ENCODE results near the gene RHBDL1. TPM values are rescaled to one million over a fixed set of nuclear protein-coding genes. Genes with fewer than 3 reads are reported as not detected.
A peak's percentile ranks its signal among the peaks of the same experiment; 100 is the strongest.

The RHBDL1 gene
- total and polyA plus RNA-seq, 9 of the 15 experiments (the other 6 are each of a cell fraction or from before 2014, with no cell fraction given): 0.03 to 5.6 (median 1.3) TPM; not detected in 1

- no peak for TF ChIP-seq ZNF280A (IDR thresholded peaks at IDR 0.05; ENCODE audit: low read depth, partially characterized antibody)
- TF ChIP-seq PURB (CRISPR knock-in tag; IDR thresholded peaks at IDR 0.05; ENCODE audit: low read depth): no peak
- peak; percentile 16; the same call in 1 of the 2 replicates for TF ChIP-seq CEBPG (CRISPR knock-in tag; IDR thresholded peaks at IDR 0.05)
- no peak for TF ChIP-seq CEBPG (tag; conservative IDR thresholded peaks at IDR 0.05 in 1 of 2, IDR thresholded peaks at IDR 0.05 in 1 of 2)
- TF ChIP-seq TCF3 (CRISPR knock-in tag; IDR thresholded peaks at IDR 0.05): peak; percentile 34; the same call in 1 of the 2 replicates
- no peak for TF ChIP-seq POU5F1 (IDR thresholded peaks at IDR 0.05; ENCODE audit: borderline replicate concordance, low read depth, low read length, partially characterized antibody)
- no peak for TF ChIP-seq ZNF436 (CRISPR knock-in tag; IDR thresholded peaks at IDR 0.05)
- no peak for TF ChIP-seq ZEB2 (IDR thresholded peaks at IDR 0.05)
- TF ChIP-seq MITF (IDR thresholded peaks at IDR 0.05): no peak
- TF ChIP-seq ZNF175 (CRISPR knock-in tag; IDR thresholded peaks at IDR 0.05; ENCODE audit: low read depth): no peak
- no peak for TF ChIP-seq SOX6 (IDR thresholded peaks at IDR 0.05)
- TF ChIP-seq ZKSCAN3 (CRISPR knock-in tag; IDR thresholded peaks at IDR 0.05): no peak
- no peak for TF ChIP-seq ZBTB9 (CRISPR knock-in tag; IDR thresholded peaks at IDR 0.05)
- TF ChIP-seq ZNF79 (CRISPR knock-in tag; IDR thresholded peaks at IDR 0.05; ENCODE audit: low read depth): no peak
- peak; percentile 34 for TF ChIP-seq KDM5B (IDR thresholded peaks at IDR 0.05; ENCODE audit: insufficient replicate concordance, low read depth, low read length)
- no peak for TF ChIP-seq SMARCE1 (IDR thresholded peaks at IDR 0.05)
- TF ChIP-seq POLR2G (IDR thresholded peaks at IDR 0.05; ENCODE audit: low read depth, low read length): peak; percentile 63; the same call in 1 of the 2 replicates
- no peak for TF ChIP-seq RBM15 (IDR thresholded peaks at IDR 0.05; ENCODE audit: insufficient read depth, low read length)
- TF ChIP-seq STAG1 (CRISPR knock-in tag; IDR thresholded peaks at IDR 0.05; ENCODE audit: borderline replicate concordance): no peak
- TF ChIP-seq, protein P1, sequence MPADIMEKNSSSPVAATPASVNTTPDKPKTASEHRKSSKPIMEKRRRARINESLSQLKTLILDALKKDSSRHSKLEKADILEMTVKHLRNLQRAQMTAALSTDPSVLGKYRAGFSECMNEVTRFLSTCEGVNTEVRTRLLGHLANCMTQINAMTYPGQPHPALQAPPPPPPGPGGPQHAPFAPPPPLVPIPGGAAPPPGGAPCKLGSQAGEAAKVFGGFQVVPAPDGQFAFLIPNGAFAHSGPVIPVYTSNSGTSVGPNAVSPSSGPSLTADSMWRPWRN (IDR thresholded peaks at IDR 0.05; ENCODE audit: low read depth): no peak
- TF ChIP-seq, protein P2, sequence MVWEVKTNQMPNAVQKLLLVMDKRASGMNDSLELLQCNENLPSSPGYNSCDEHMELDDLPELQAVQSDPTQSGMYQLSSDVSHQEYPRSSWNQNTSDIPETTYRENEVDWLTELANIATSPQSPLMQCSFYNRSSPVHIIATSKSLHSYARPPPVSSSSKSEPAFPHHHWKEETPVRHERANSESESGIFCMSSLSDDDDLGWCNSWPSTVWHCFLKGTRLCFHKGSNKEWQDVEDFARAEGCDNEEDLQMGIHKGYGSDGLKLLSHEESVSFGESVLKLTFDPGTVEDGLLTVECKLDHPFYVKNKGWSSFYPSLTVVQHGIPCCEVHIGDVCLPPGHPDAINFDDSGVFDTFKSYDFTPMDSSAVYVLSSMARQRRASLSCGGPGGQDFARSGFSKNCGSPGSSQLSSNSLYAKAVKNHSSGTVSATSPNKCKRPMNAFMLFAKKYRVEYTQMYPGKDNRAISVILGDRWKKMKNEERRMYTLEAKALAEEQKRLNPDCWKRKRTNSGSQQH (CRISPR knock-in tag; IDR thresholded peaks at IDR 0.05): no peak
Observed at GRCh38 chr16:680967-681745, 5.7 kb downstream of the RHBDL1 start (continued).

Measured in K562 (cell line).